ENCODE results near the gene ARSA. TPM values are rescaled to one million over a fixed set of nuclear protein-coding genes. Genes with fewer than 3 reads are reported as not detected.

ARSA gene
- total RNA-seq (2021), result 16.6 and 23.7 TPM in 2 replicates
- Bru-seq, nascent RNA, result percentile 34 among the genes with signal in this experiment
- BruChase-seq, experiment 1, labeled RNA remaining after a 2-hour chase, result percentile 42 among the genes with signal in this experiment
- BruChase-seq, experiment 2, labeled RNA remaining after a 6-hour chase, result percentile 53 among the genes with signal in this experiment
- long read RNA-seq, partial matches to known transcripts, result 2 of 13 reads
- long read RNA-seq, other reads (novel, unspliced or antisense), result 5 of 13 reads

DNA sequence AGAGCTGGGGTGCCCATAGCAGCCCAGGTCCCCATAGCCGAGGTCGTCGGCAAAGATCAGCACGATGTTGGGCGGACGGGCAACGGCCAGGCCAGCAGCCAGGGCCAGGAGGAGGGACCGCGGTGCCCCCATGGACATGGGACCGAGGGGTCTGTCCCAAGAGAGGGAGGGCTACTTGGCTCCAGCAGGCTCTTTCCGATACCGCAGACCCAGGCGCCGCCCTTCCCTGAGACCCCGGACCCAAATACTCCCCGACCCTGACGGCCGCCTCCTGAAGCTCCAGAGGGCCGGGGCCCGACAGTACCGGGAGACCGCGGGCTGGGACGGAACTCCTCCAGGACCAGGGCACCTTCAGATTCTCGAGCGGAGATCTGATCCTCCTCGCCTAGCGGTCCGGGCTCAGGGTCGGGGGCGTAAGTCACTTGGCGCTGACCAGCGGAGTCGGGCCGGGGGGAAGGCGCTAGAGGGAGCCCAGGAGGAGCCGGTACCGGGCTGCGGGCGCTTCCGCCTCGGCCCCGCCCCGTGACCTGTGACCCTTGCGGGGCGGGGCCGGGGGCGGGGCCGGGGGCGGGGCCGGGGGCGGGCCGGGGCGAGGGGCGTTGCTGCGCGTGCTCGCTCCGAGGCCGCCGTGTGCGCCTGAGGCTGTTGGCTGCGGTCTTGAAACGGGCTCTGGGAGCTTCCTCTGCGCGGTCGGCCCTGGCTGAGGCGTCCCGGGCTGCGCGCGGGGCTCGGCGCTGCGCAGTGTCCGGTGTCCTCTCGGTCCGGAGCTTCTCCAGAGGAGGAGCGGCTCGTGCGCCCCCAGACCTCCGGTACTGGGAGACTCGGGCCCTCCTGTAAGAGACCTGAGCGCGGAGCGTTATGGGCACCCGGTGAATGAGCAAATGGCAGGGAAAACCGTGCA is at the start of gene ARSA:
TSS of gene ARSA (minus strand) at position 511 of the 901 bp plus-strand sequence. CDS start at position 138, 373 bp downstream.
- CTCF ChIA-PET, result interaction anchor here (0.5 to 0.7 kb wide), 2 partner anchors 19 to 48 kb away, joined by 3 to 4 read pairs; no protein-coding TSS in a partner anchor
- TF ChIP-seq, protein P1, sequence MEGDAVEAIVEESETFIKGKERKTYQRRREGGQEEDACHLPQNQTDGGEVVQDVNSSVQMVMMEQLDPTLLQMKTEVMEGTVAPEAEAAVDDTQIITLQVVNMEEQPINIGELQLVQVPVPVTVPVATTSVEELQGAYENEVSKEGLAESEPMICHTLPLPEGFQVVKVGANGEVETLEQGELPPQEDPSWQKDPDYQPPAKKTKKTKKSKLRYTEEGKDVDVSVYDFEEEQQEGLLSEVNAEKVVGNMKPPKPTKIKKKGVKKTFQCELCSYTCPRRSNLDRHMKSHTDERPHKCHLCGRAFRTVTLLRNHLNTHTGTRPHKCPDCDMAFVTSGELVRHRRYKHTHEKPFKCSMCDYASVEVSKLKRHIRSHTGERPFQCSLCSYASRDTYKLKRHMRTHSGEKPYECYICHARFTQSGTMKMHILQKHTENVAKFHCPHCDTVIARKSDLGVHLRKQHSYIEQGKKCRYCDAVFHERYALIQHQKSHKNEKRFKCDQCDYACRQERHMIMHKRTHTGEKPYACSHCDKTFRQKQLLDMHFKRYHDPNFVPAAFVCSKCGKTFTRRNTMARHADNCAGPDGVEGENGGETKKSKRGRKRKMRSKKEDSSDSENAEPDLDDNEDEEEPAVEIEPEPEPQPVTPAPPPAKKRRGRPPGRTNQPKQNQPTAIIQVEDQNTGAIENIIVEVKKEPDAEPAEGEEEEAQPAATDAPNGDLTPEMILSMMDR (conservative IDR thresholded peaks at IDR 0.05), result peak; percentile 62; the same call in 1 of the 2 replicates
- no peak for TF ChIP-seq EZH2 (IDR thresholded peaks at IDR 0.05; ENCODE audit: low read depth)
- no peaks in the 10 kb centered on the region for H3K36me3 ChIP-seq (ENCODE audit: low read depth)
- TSS peak; percentile 67 for BruUV-seq (replicated peaks)
- no peak within 1 kb of the TSS for H3K27ac ChIP-seq
- H3K9me2 ChIP-seq (ENCODE audit: insufficient read depth), result no peaks in the 10 kb centered on the region
- peak within 1 kb of the TSS; percentile 100 for H2AFZ ChIP-seq
- peak; percentile 76 to 82 for DNase-seq
- POLR2A ChIA-PET (ENCODE audit: unreplicated experiment), result interaction anchor here (0.6 kb wide), 1 partner anchor 232 kb away, joined by 3 read pairs; no protein-coding TSS in a partner anchor
- peak within 1 kb of the TSS; percentile 98 for H3K4me2 ChIP-seq
- H3K79me2 ChIP-seq (ENCODE audit: low read depth), result peaks cover 7% of the 10 kb centered on the region; the same call in 1 of the 2 replicates
- H3F3A ChIP-seq (ENCODE audit: insufficient read depth, low read depth), result peaks cover 20% of the 10 kb centered on the region; the same call in 1 of the 2 replicates
- intact Hi-C loops (cut with micrococcal nuclease; ENCODE audit: unreplicated experiment), result loop anchor here (1.0 kb wide), 1 partner anchor 63 kb away; no protein-coding TSS in a partner anchor
- H3K4me3 ChIP-seq, result peak within 1 kb of the TSS; percentile 99
- peaks cover 14% of the 10 kb centered on the region for H3K4me1 ChIP-seq (replicated peaks; ENCODE audit: insufficient read depth)
- H3K9me3 ChIP-seq (ENCODE audit: insufficient read depth, low read depth), result no peaks in the 10 kb centered on the region
- no peaks in the 10 kb centered on the region for H4K20me1 ChIP-seq (ENCODE audit: insufficient read depth)
- no peaks in the 10 kb centered on the region for H3K27me3 ChIP-seq (ENCODE audit: insufficient read depth, low read depth)

DNA sequence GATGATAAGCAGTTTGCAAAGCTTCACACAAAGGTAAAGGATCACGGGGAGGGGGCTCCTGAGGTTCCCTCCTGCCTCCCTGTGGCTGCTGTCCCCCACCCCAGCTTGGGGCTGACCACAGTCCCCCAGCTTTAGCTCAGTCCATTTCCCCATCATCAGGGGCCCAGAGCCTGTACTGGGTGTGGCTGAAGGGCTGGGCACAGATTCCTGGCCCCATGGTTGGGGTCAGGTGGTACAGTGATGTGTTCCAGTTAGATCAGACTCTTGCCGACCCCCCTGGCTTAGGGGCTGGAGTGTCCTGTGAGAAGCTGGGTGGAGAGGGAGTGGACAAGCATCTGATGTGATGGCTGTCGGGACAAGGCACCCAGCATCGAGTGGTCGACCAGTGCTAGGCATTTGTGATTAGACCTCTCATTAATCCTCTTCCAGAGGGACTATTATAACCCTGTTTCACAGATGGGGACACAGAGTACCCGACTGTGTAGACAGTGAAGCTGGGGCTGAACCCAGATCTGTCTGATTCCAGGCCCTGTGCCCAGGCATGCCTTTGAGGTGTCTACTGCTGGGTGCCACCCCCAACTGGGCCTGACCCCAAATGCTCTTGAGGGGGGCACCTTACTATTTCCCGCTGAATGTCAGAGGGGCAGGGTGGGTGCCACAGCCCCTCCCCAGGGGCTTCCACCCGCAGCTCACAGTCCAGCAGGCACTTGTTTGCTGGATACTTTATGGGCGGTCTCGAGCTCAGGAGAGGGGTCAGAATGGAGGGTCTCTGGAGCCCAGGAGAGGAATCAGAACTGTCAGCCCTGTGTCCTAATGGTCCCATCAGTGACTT is 48.9 kb upstream of the ARSA start:
- no TSS peak for BruUV-seq (replicated peaks)
- H3K79me2 ChIP-seq (ENCODE audit: low read depth), result peaks cover 4% of the 10 kb centered on the region; the same call in 1 of the 2 replicates
- 0 out of 2 replicates have a peak, but pooled peaks cover 3% of the 10 kb centered on the region for H4K20me1 ChIP-seq (ENCODE audit: insufficient read depth)
- H3K4me2 ChIP-seq, result no peak overlapping the region
- no peak overlapping the region for H2AFZ ChIP-seq
- H3F3A ChIP-seq (ENCODE audit: insufficient read depth, low read depth), result peaks cover 20% of the 10 kb centered on the region; the same call in 1 of the 2 replicates
- H3K36me3 ChIP-seq (ENCODE audit: low read depth), result no peaks in the 10 kb centered on the region
- POLR2A ChIA-PET (ENCODE audit: unreplicated experiment), result no interaction called here
- H3K4me1 ChIP-seq (replicated peaks; ENCODE audit: insufficient read depth), result peaks cover 15% of the 10 kb centered on the region; the same call in 1 of the 2 replicates
- CTCF ChIA-PET, result interaction anchor here (0.5 kb wide), 2 partner anchors 15 to 57 kb away, joined by 4 read pairs; no protein-coding TSS in a partner anchor
- TF ChIP-seq, protein P1 (conservative IDR thresholded peaks at IDR 0.05), result no peak
- no peak for TF ChIP-seq EZH2 (IDR thresholded peaks at IDR 0.05; ENCODE audit: low read depth)
- intact Hi-C loops (cut with micrococcal nuclease; ENCODE audit: unreplicated experiment), result no loop called here
- no peak overlapping the region for H3K4me3 ChIP-seq
- peak in 1 of 2 experiments; percentile 32 for DNase-seq
- H3K9me3 ChIP-seq (ENCODE audit: insufficient read depth, low read depth), result no peaks in the 10 kb centered on the region
- no peak overlapping the region for H3K27ac ChIP-seq
- H3K27me3 ChIP-seq (ENCODE audit: insufficient read depth, low read depth), result no peaks in the 10 kb centered on the region
- H3K9me2 ChIP-seq (ENCODE audit: insufficient read depth), result no peaks in the 10 kb centered on the region
